Uterus (tissue), 2 donors: Measurements from ENCODE around the gene PIPOX.

ENCODE experiments used
- CTCF ChIP-seq, 4 experiments: fragments of 200-600 bp in 2 of 4; fragments of 450-650 bp in 2 of 4; sonication (generic) in 2 of 4; IDR thresholded peaks; one replicate each; pipeline ENCODE4 v1.5.1; 2016 to 2019; ENCODE audit warnings: antibody characterized with exemption in 4 of 4, mild to moderate bottlenecking in 2 of 4, moderate library complexity in 1 of 4
- POLR2A ChIP-seq, 2 donors: fragments of 450-650 bp; IDR thresholded peaks; one replicate each; pipeline ENCODE4 v1.6.1; 2016; ENCODE audit warnings: antibody characterized with exemption in 2 of 2, mild to moderate bottlenecking in 1 of 2, moderate library complexity in 1 of 2

GRCh38 chr17:29042679-29043538 lies at the start of gene PIPOX:
- TF ChIP-seq POLR2A (IDR thresholded peaks at IDR 0.05): no peak
- no peak for TF ChIP-seq CTCF (IDR thresholded peaks at IDR 0.05)
